ENCODE data around the gene LYZL1.

- TF ChIP-seq CTCF (IDR thresholded peaks at IDR 0.05) = no peak
- TF ChIP-seq POLR2A (IDR thresholded peaks at IDR 0.05) = no peak
Observed at GRCh38 chr10:29332761-29333148, 43.9 kb downstream of the LYZL1 start.

Measured in ovary (tissue), 3 donors.